Keratinocyte (primary cell): ENCODE measurements around the gene USP54. TPM values are rescaled to one million over a fixed set of nuclear protein-coding genes. Genes with fewer than 3 reads are reported as not detected.

Experiments used
- DNase-seq: peaks from one replicate; pipeline ENCODE4 v3.0.0-alpha.2; 2011; ENCODE audit warnings: low read depth, missing footprints, low spot score
- FAIRE-seq: peaks from 2 replicates; lab custom pipeline; 2011; peaks lifted over from hg19 to GRCh38; lab: Jason Lieb, UNC
- H2AFZ ChIP-seq: 2 replicates; pipeline ENCODE4 v1.6.0; 2012; ENCODE audit warnings: low read length, control low read depth, inconsistent platforms; ENCODE audit not compliant: control insufficient read depth
- H3K27ac ChIP-seq: 2 replicates; pipeline ENCODE4 v1.5.1; 2011; ENCODE audit warnings: low read length; ENCODE audit not compliant: control insufficient read depth, insufficient read depth
- H3K27me3 ChIP-seq: 3 replicates; pipeline ENCODE4 v1.6.0; 2011; ENCODE audit warnings: low read length; ENCODE audit not compliant: control insufficient read depth, insufficient read depth; ENCODE audit errors: extremely low read depth
- H3K36me3 ChIP-seq, 2 experiments: 2 replicates in 1 of 2; 3 replicates in 1 of 2; pipeline ENCODE4 v1.5.1; 2011; ENCODE audit warnings: low read length in 2 of 2, mild to moderate bottlenecking in 1 of 2; ENCODE audit not compliant: control insufficient read depth in 2 of 2, insufficient read depth in 2 of 2; ENCODE audit errors: extremely low read depth in 1 of 2
- H3K4me1 ChIP-seq: 3 replicates; pipeline ENCODE4 v1.5.1; 2011; ENCODE audit warnings: low read length; ENCODE audit not compliant: control insufficient read depth, insufficient read depth; ENCODE audit errors: extremely low read depth
- H3K4me2 ChIP-seq: 3 replicates; pipeline ENCODE4 v1.6.0; 2011; ENCODE audit warnings: low read depth, low read length; ENCODE audit not compliant: control insufficient read depth, insufficient read depth; ENCODE audit errors: extremely low read depth
- H3K4me3 ChIP-seq, 3 experiments: fragments of 200-600 bp in 1 of 3; sonication (generic) in 1 of 3; 2 replicates in 2 of 3; 3 replicates in 1 of 3; pipeline ENCODE4 v1.5.1; 2011 to 2016; ENCODE audit warnings: low read length in 3 of 3, mild to moderate bottlenecking in 3 of 3, control low read depth in 2 of 3, inconsistent platforms in 1 of 3, low read depth in 1 of 3, mixed read lengths in 1 of 3, mixed run types in 1 of 3, moderate library complexity in 1 of 3; ENCODE audit not compliant: control insufficient read depth in 2 of 3, insufficient read depth in 2 of 3; ENCODE audit errors: extremely low read depth in 1 of 3
- H3K79me2 ChIP-seq: 2 replicates; pipeline ENCODE4 v1.6.0; 2012; ENCODE audit warnings: low read length; ENCODE audit not compliant: control insufficient read depth, insufficient read depth
- H3K9ac ChIP-seq: 3 replicates; pipeline ENCODE4 v1.6.0; 2011; ENCODE audit warnings: low read length; ENCODE audit not compliant: control insufficient read depth, insufficient read depth; ENCODE audit errors: extremely low read depth
- H3K9me1 ChIP-seq: 3 replicates; pipeline ENCODE4 v1.6.0; 2011; ENCODE audit warnings: low read length; ENCODE audit not compliant: control insufficient read depth, insufficient read depth; ENCODE audit errors: extremely low read depth
- H3K9me3 ChIP-seq: 2 replicates; pipeline ENCODE4 v1.5.1; 2012; ENCODE audit warnings: low read depth, low read length; ENCODE audit not compliant: control insufficient read depth
- H4K20me1 ChIP-seq: 3 replicates; pipeline ENCODE4 v1.6.0; 2011; ENCODE audit warnings: low read length; ENCODE audit not compliant: control insufficient read depth, insufficient read depth; ENCODE audit errors: extremely low read depth
- EZH2 ChIP-seq: IDR thresholded peaks from one replicate; pipeline ENCODE4 v1.6.1; 2012; ENCODE audit warnings: inconsistent platforms, mild to moderate bottlenecking, low read length, moderate library complexity
- dilution Hi-C: fragments of 300-500 bp; cut with MboI; formaldehyde crosslinking; loops from one replicate; pipeline ENCODE4 v1.7.0; 2020; ENCODE audit warnings: low sequenced_read_pairs; ENCODE audit not compliant: extremely low pct_ligation_motif_present
- polyA minus RNA-seq, 3 experiments: library from RNA; depleted of rRNA, polyadenylated mRNA; stranded (reverse); fragments of >200 nt; gene quantifications; 1 replicate in 1 of 3; 2 replicates in 1 of 3; 3 replicates in 1 of 3; pipeline ENCODE4 v1.2.3, GENCODE V29; 2011
- polyA plus RNA-seq, 5 experiments: library from polyadenylated mRNA; depleted of rRNA in 3 of 5; stranded (reverse) in 3 of 5; stranded (forward) in 1 of 5; unstranded in 1 of 5; fragments of >200 nt; gene quantifications; 1 replicate in 1 of 5; 2 replicates in 3 of 5; 3 replicates in 1 of 5; pipeline versions ENCODE4 v1.2.1 to v1.2.3, GENCODE V29; 2011 to 2012; ENCODE audit warnings: missing spikeins in 2 of 5, low read depth in 1 of 5, low replicate concordance in 1 of 5
- TF ChIP-seq, protein P1 (sequence below), 3 experiments: IDR thresholded peaks in 1 of 3; conservative IDR thresholded peaks in 1 of 3; optimal IDR thresholded peaks in 1 of 3; 2 replicates in 2 of 3; 3 replicates in 1 of 3; pipeline versions ENCODE3 to v1.5.1; 2011; ENCODE audit warnings: low read length in 3 of 3, mild to moderate bottlenecking in 3 of 3, moderate library complexity in 2 of 3, control low read depth in 1 of 3, inconsistent platforms in 1 of 3; ENCODE audit not compliant: insufficient read depth in 2 of 3; ENCODE audit errors: extremely low read depth in 1 of 3

Gene USP54, protein sequence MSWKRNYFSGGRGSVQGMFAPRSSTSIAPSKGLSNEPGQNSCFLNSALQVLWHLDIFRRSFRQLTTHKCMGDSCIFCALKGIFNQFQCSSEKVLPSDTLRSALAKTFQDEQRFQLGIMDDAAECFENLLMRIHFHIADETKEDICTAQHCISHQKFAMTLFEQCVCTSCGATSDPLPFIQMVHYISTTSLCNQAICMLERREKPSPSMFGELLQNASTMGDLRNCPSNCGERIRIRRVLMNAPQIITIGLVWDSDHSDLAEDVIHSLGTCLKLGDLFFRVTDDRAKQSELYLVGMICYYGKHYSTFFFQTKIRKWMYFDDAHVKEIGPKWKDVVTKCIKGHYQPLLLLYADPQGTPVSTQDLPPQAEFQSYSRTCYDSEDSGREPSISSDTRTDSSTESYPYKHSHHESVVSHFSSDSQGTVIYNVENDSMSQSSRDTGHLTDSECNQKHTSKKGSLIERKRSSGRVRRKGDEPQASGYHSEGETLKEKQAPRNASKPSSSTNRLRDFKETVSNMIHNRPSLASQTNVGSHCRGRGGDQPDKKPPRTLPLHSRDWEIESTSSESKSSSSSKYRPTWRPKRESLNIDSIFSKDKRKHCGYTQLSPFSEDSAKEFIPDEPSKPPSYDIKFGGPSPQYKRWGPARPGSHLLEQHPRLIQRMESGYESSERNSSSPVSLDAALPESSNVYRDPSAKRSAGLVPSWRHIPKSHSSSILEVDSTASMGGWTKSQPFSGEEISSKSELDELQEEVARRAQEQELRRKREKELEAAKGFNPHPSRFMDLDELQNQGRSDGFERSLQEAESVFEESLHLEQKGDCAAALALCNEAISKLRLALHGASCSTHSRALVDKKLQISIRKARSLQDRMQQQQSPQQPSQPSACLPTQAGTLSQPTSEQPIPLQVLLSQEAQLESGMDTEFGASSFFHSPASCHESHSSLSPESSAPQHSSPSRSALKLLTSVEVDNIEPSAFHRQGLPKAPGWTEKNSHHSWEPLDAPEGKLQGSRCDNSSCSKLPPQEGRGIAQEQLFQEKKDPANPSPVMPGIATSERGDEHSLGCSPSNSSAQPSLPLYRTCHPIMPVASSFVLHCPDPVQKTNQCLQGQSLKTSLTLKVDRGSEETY (N-terminal part only)
- polyA plus RNA-seq (7.3 to 7.7 TPM (median 7.6 TPM) in 3 replicates), polyA minus RNA-seq (9.9 to 18.0 TPM (median 15.7 TPM) in 3 replicates)
- polyA plus RNA-seq (2011; ENCODE audit: low read depth) = 19.8 TPM
- polyA plus RNA-seq (2011; cell fraction: cytosol; rRNA removed) = 3.9 and 5.9 TPM in 2 replicates
- polyA plus RNA-seq (2011; cell fraction: nucleus; rRNA removed) = 11.3 and 12.8 TPM in 2 replicates
- polyA plus RNA-seq (2012; ENCODE audit: low replicate concordance) = 5.1 and 12.3 TPM in 2 replicates
- polyA minus RNA-seq (2011; cell fraction: cytosol; rRNA and poly(A)+ RNA removed) = 5.4 TPM
- polyA minus RNA-seq (2011; cell fraction: nucleus; rRNA and poly(A)+ RNA removed) = 8.8 and 22.6 TPM in 2 replicates

DNA sequence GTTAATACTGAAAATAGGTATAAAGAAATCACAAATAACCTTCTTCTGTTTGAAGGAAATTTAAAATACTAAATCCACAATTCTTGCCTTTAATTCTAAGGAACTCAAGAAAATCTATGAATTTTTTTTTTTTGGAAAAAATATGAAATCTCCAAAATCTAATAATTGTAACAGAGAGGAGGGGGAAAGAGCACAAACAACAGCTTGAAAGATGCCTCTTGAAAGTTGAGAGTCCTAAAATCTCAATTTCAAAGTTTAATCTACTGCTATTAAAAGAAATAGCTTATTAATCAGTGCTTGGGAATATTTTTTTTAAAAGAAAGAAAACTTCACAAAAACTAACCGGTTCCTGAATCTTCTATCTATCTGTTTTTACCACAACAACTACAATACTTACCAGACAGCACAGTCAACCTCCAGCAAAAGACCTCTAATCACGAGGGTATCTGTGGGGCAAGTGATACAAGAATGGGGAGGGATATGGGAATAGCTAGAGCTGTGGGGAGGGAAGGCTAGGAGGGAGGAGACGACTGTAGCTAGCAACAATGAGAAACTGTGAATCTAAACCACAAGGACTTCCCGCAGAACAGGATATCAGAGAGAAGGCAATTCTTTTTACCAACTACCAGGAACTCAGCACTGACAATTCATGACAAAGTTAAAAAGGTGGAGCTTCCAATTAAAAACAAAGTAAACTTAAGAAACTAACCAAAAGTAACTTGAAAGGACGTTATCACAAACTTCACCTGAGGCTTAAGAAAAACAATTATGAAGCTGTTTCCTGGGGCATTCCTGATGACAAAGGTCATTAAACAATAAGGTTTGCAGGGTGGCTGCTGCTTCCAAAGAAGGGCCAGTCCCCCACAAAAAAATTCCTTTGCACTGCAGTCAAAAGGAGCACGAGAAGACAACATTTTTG, at the start of gene USP54:
USP54 (minus strand) TSS at position 462 of the 919 bp plus-strand sequence. CDS start 15,684 bp downstream, outside the sequence.
- H3K9me1 ChIP-seq = no peaks in the 10 kb centered on the region
- no peaks in the 10 kb centered on the region for H3K27me3 ChIP-seq
- no peaks in the 10 kb centered on the region for H3K9me3 ChIP-seq
- no peak within 1 kb of the TSS for H3K9ac ChIP-seq
- dilution Hi-C loops = no loop called here
- no peak for TF ChIP-seq EZH2
- TF ChIP-seq, protein P1, sequence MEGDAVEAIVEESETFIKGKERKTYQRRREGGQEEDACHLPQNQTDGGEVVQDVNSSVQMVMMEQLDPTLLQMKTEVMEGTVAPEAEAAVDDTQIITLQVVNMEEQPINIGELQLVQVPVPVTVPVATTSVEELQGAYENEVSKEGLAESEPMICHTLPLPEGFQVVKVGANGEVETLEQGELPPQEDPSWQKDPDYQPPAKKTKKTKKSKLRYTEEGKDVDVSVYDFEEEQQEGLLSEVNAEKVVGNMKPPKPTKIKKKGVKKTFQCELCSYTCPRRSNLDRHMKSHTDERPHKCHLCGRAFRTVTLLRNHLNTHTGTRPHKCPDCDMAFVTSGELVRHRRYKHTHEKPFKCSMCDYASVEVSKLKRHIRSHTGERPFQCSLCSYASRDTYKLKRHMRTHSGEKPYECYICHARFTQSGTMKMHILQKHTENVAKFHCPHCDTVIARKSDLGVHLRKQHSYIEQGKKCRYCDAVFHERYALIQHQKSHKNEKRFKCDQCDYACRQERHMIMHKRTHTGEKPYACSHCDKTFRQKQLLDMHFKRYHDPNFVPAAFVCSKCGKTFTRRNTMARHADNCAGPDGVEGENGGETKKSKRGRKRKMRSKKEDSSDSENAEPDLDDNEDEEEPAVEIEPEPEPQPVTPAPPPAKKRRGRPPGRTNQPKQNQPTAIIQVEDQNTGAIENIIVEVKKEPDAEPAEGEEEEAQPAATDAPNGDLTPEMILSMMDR (optimal IDR thresholded peaks at IDR 0.05 in 1 of 3, IDR thresholded peaks at IDR 0.05 in 1 of 3, conservative IDR thresholded peaks at IDR 0.05 in 1 of 3; ENCODE audit: extremely low read depth in 1 of 3, insufficient read depth in 2 of 3, low read length in 3 of 3) = no peak
- no peaks in the 10 kb centered on the region for H4K20me1 ChIP-seq
- no peak within 1 kb of the TSS for H3K4me3 ChIP-seq
- H3K4me1 ChIP-seq = peaks cover 18% of the 10 kb centered on the region
- peak within 1 kb of the TSS; percentile 34 for H3K27ac ChIP-seq
- peak; percentile 79 for FAIRE-seq
- H3K36me3 ChIP-seq = no peaks in the 10 kb centered on the region
- no peak for DNase-seq
- peak within 1 kb of the TSS; percentile 46 for H3K4me2 ChIP-seq
- H2AFZ ChIP-seq = peak within 1 kb of the TSS; percentile 38
- H3K79me2 ChIP-seq = no peaks in the 10 kb centered on the region
